Measurements from ENCODE around the gene TWNK. TPM values are rescaled to one million over a fixed set of nuclear protein-coding genes. Genes with fewer than 3 reads are reported as not detected.
A peak's percentile ranks its signal among the peaks of the same experiment; 100 is the strongest.

Gene TWNK
- total RNA-seq, 2 donors from 2014 or later, result 11.2 to 15.1 TPM

DNA sequence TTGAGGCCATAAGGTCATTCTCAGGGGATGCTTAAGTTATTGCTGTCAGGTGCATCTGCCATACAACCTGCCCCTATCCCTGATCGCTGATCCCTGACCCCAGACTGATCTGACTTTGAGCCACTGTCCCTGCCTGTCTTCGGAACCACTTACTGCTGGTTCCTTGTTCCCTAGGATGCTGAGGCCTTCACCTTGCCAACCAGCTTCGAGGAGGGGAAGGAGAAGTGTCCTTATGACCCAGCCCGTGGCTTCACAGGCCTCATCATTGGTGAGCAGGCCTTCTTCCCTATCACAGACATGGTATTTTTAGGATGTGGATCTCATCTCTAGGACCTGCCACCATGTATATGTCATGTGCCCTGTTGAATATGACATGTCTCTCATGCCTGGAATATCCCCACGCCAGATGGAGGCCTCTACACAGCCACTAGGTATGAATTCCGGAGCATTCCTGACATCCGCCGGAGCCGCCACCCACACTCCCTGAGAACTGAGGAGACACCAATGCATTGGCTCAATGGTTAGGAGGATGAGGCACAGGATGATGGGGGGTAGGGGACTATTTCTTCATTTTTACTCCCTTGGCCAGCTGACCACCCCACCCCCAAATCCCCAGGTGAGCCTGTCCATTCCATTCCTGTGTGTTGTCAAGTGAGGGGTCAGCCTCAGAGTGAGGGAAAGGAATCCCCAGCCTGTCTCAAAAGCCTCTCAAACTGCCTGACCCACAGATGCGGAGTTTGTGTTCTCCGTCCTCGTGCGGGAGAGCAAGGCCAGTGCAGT lies 9.0 kb upstream of the TWNK start:
- H3K36me3 Mint-ChIP-seq (ENCODE audit: low read depth), result peaks cover 47% of the 10 kb centered on the region
- no peak overlapping the region for H3K27ac Mint-ChIP-seq
- no peaks in the 10 kb centered on the region for H3K27me3 ChIP-seq (ENCODE audit: control insufficient read depth, insufficient read depth, low read length, poor library complexity, severe bottlenecking)
- WGBS, 2 experiments (ENCODE audit: insufficient coverage in 1 of 2, insufficient read length in 1 of 2), result 94 to 99% methylated on average over 11 to 13 of the region's 13 CpGs
- H3K4me1 Mint-ChIP-seq, result no peaks in the 10 kb centered on the region
- TF ChIP-seq, protein P1, sequence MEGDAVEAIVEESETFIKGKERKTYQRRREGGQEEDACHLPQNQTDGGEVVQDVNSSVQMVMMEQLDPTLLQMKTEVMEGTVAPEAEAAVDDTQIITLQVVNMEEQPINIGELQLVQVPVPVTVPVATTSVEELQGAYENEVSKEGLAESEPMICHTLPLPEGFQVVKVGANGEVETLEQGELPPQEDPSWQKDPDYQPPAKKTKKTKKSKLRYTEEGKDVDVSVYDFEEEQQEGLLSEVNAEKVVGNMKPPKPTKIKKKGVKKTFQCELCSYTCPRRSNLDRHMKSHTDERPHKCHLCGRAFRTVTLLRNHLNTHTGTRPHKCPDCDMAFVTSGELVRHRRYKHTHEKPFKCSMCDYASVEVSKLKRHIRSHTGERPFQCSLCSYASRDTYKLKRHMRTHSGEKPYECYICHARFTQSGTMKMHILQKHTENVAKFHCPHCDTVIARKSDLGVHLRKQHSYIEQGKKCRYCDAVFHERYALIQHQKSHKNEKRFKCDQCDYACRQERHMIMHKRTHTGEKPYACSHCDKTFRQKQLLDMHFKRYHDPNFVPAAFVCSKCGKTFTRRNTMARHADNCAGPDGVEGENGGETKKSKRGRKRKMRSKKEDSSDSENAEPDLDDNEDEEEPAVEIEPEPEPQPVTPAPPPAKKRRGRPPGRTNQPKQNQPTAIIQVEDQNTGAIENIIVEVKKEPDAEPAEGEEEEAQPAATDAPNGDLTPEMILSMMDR (conservative IDR thresholded peaks at IDR 0.05), result no peak
- no peak overlapping the region for H3K4me3 Mint-ChIP-seq
- H3K27me3 Mint-ChIP-seq (ENCODE audit: insufficient read depth), result no peaks in the 10 kb centered on the region
- no peak for DNase-seq
- H3K9me3 ChIP-seq (ENCODE audit: control insufficient read depth, low read length), result no peaks in the 10 kb centered on the region
- no peaks in the 10 kb centered on the region for H3K9me3 Mint-ChIP-seq
- no peaks in the 10 kb centered on the region for H3K4me1 ChIP-seq (ENCODE audit: control insufficient read depth, insufficient read depth, low read length)
- no peak overlapping the region for H3K9ac ChIP-seq (ENCODE audit: extremely low read depth, low read length, poor library complexity, severe bottlenecking)
- H3K4me3 ChIP-seq (ENCODE audit: low read length), result no peak overlapping the region
- H3K36me3 ChIP-seq (ENCODE audit: control insufficient read depth, insufficient read depth, low read length), result peaks cover 25% of the 10 kb centered on the region
- no peak overlapping the region for H3K27ac ChIP-seq (ENCODE audit: low read depth, low read length)

DNA sequence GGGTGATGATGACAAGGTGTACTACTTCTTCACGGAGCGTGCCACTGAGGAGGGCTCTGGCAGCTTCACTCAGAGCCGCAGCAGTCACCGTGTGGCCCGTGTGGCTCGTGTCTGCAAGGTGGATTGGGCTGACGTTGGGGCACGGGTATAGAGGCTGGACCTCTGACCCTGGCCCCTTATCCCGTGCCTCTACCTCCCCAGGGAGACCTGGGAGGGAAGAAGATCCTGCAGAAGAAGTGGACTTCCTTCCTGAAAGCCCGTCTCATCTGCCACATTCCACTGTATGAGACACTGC lies 8.5 kb upstream of the TWNK start:
- H3K36me3 ChIP-seq (ENCODE audit: control insufficient read depth, insufficient read depth, low read length), result peaks cover 25% of the 10 kb centered on the region
- TF ChIP-seq, protein P1 (conservative IDR thresholded peaks at IDR 0.05), result no peak
- H3K9me3 Mint-ChIP-seq, result no peaks in the 10 kb centered on the region
- H3K4me3 Mint-ChIP-seq, result no peak overlapping the region
- H3K27me3 Mint-ChIP-seq (ENCODE audit: insufficient read depth), result no peaks in the 10 kb centered on the region
- WGBS, 2 experiments (ENCODE audit: insufficient coverage in 1 of 2, insufficient read length in 1 of 2), result 93 to 97% methylated on average over 10 of the region's 10 CpGs
- no peak overlapping the region for H3K27ac ChIP-seq (ENCODE audit: low read depth, low read length)
- no peak overlapping the region for H3K27ac Mint-ChIP-seq
- no peak overlapping the region for H3K4me3 ChIP-seq (ENCODE audit: low read length)
- H3K4me1 Mint-ChIP-seq, result no peaks in the 10 kb centered on the region
- H3K36me3 Mint-ChIP-seq (ENCODE audit: low read depth), result peaks cover 46% of the 10 kb centered on the region
- H3K27me3 ChIP-seq (ENCODE audit: control insufficient read depth, insufficient read depth, low read length, poor library complexity, severe bottlenecking), result no peaks in the 10 kb centered on the region
- no peak for DNase-seq
- H3K4me1 ChIP-seq (ENCODE audit: control insufficient read depth, insufficient read depth, low read length), result no peaks in the 10 kb centered on the region
- H3K9me3 ChIP-seq (ENCODE audit: control insufficient read depth, low read length), result no peaks in the 10 kb centered on the region
- no peak overlapping the region for H3K9ac ChIP-seq (ENCODE audit: extremely low read depth, low read length, poor library complexity, severe bottlenecking)

DNA sequence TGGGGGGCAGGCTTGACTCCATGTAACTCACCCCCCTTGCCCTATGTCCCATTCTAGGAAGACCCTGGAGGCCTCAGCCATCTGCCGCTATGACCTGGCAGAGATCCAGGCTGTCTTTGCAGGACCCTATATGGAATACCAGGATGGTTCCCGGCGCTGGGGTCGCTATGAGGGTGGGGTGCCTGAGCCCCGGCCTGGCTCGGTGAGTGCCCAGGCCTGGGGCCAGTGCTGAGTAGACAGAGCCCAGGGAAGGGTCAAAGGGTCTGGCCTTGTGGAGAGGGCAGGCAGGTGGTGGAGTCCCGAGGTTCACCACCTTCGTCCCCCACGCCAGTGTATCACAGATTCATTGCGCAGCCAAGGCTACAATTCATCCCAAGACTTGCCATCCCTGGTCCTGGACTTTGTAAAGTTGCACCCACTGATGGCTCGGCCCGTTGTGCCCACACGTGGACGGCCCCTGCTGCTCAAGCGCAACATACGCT lies 7.5 kb upstream of the TWNK start:
- 95 to 100% methylated on average over 15 to 16 of the region's 16 CpGs for WGBS, 2 experiments (ENCODE audit: insufficient coverage in 1 of 2, insufficient read length in 1 of 2)
- H3K27ac Mint-ChIP-seq, result no peak overlapping the region
- H3K4me3 Mint-ChIP-seq, result no peak overlapping the region

More for the DNA sequence above, 7.5 kb upstream of the TWNK start:
- H3K4me1 Mint-ChIP-seq, result no peaks in the 10 kb centered on the region
- TF ChIP-seq, protein P1 (conservative IDR thresholded peaks at IDR 0.05), result no peak
- Histone ChIP-seq H3K27me3 (ENCODE audit: control insufficient read depth, insufficient read depth, low read length, poor library complexity, severe bottlenecking) (no peaks in the 10 kb centered on the region), H3K9me3 (ENCODE audit: control insufficient read depth, low read length) (no peaks in the 10 kb centered on the region), H3K9ac (ENCODE audit: extremely low read depth, low read length, poor library complexity, severe bottlenecking) (no peak overlapping the region), H3K27ac (ENCODE audit: low read depth, low read length) (no peak overlapping the region), H3K36me3 (ENCODE audit: control insufficient read depth, insufficient read depth, low read length) (peaks cover 27% of the 10 kb centered on the region), H3K4me1 (ENCODE audit: control insufficient read depth, insufficient read depth, low read length) (no peaks in the 10 kb centered on the region), H3K4me3 (ENCODE audit: low read length) (no peak overlapping the region)
- H3K36me3 Mint-ChIP-seq (ENCODE audit: low read depth), result peaks cover 46% of the 10 kb centered on the region
- DNase-seq, result peak; percentile 24
- no peaks in the 10 kb centered on the region for H3K9me3 Mint-ChIP-seq
- H3K27me3 Mint-ChIP-seq (ENCODE audit: insufficient read depth), result no peaks in the 10 kb centered on the region

All from endodermal cell (in vitro differentiated cells).